Fibroblast of skin of left biceps (primary cell): ENCODE results near the gene ZNG1C.
"Not testable (repeated sequence)": the region's sequence is repeated elsewhere in the genome, so short reads cannot be mapped to it uniquely, and the experiment has no call there.

ENCODE experiments used
- DNase-seq, 2 experiments: peaks; one replicate each; pipeline ENCODE4 v3.0.0-alpha.2; 2013; ENCODE audit warnings: low read depth in 2 of 2

ZNG1C gene

GRCh38 chr9:68241683-68242082 lies at the start of gene ZNG1C:
ZNG1C (plus strand) TSS chr9:68241983; CDS start chr9:68242032, 49 bp downstream.
- not testable (repeated sequence) for DNase-seq

- not testable (repeated sequence) for DNase-seq
These were observed 654 bp downstream of the ZNG1C start for GRCh38 chr9:68242437-68242836.

GRCh38 chr9:68281041-68281440 lies 39.3 kb downstream of the ZNG1C start:
- not testable (repeated sequence) for DNase-seq

- DNase-seq = not testable (repeated sequence)
These were observed 60.8 kb downstream of the ZNG1C start, which contains the start of gene FOXD4L3 for GRCh38 chr9:68302567-68302966. FOXD4L3 (plus strand) TSS chr9:68302867; CDS start chr9:68302952, 85 bp downstream.

GRCh38 chr9:68303771-68304170 lies 62.0 kb downstream of the ZNG1C start:
- not testable (repeated sequence) for DNase-seq

GRCh38 chr9:68304212-68304611 lies 62.4 kb downstream of the ZNG1C start:
- not testable (repeated sequence) for DNase-seq

- DNase-seq = not testable (repeated sequence)
These were observed 63.0 kb downstream of the ZNG1C start for GRCh38 chr9:68304777-68305176.

GRCh38 chr9:68305680-68306285 lies 64.0 kb downstream of the ZNG1C start:
- DNase-seq = not testable (repeated sequence)

GRCh38 chr9:68306391-68306964 lies 64.7 kb downstream of the ZNG1C start:
- not testable (repeated sequence) for DNase-seq

GRCh38 chr9:68307127-68307526 lies 65.3 kb downstream of the ZNG1C start:
- not testable (repeated sequence) for DNase-seq

- DNase-seq = not testable (repeated sequence)
These were observed 65.9 kb downstream of the ZNG1C start for GRCh38 chr9:68307654-68308053.

- DNase-seq = not testable (repeated sequence)
These were observed 69.4 kb downstream of the ZNG1C start for GRCh38 chr9:68311208-68311607.

GRCh38 chr9:68318209-68318608 lies 76.4 kb downstream of the ZNG1C start:
- DNase-seq = not testable (repeated sequence)

- DNase-seq = not testable (repeated sequence)
These were observed 82.0 kb downstream of the ZNG1C start for GRCh38 chr9:68323749-68324148.

GRCh38 chr9:68324518-68324917 lies 82.7 kb downstream of the ZNG1C start:
- DNase-seq = not testable (repeated sequence)

GRCh38 chr9:68329106-68329505 lies 87.3 kb downstream of the ZNG1C start:
- DNase-seq = not testable (repeated sequence)

GRCh38 chr9:68330531-68331173 lies 88.9 kb downstream of the ZNG1C start:
- DNase-seq = not testable (repeated sequence)

GRCh38 chr9:68332122-68332521 lies 90.3 kb downstream of the ZNG1C start:
- not testable (repeated sequence) for DNase-seq

- not testable (repeated sequence) for DNase-seq
These were observed 94.2 kb downstream of the ZNG1C start for GRCh38 chr9:68335935-68336334.

GRCh38 chr9:68336639-68337339 lies 95.0 kb downstream of the ZNG1C start:
- DNase-seq = not testable (repeated sequence)

- not testable (repeated sequence) for DNase-seq
These were observed 96.2 kb downstream of the ZNG1C start for GRCh38 chr9:68338000-68338399.
